Measurements from ENCODE around the gene OAS3.

Gene OAS3

GRCh38 chr12:112969547-112970306 lies 31.5 kb downstream of the OAS3 start:
- H3K4me3 ChIP-seq (IDR thresholded peaks at IDR 0.05; ENCODE audit: insufficient read depth, low read depth, low read length): no peak overlapping the region
- H3K4me1 ChIP-seq (ENCODE audit: low read depth, poor library complexity, severe bottlenecking): no peaks in the 10 kb centered on the region
- H3K79me2 ChIP-seq (ENCODE audit: insufficient read depth, low read depth): no peaks in the 10 kb centered on the region
- no peak overlapping the region for H2AFZ ChIP-seq (ENCODE audit: low read depth)
- no peaks in the 10 kb centered on the region for H3K36me3 ChIP-seq (ENCODE audit: insufficient read depth)
- H4K20me1 ChIP-seq (ENCODE audit: insufficient read depth): no peaks in the 10 kb centered on the region
- no peak overlapping the region for H3K4me2 ChIP-seq
- H3K9ac ChIP-seq: no peak overlapping the region
- no peaks in the 10 kb centered on the region for H3K27me3 ChIP-seq (ENCODE audit: insufficient read depth, low read depth)
- H3K27ac ChIP-seq: no peak overlapping the region
- TF ChIP-seq CTCF (conservative IDR thresholded peaks at IDR 0.05; ENCODE audit: low read depth, low read length): no peak

GRCh38 chr12:112970391-112970790 lies 32.1 kb downstream of the OAS3 start:
- Histone ChIP-seq H4K20me1 (ENCODE audit: insufficient read depth) (no peaks in the 10 kb centered on the region), H3K4me3 (IDR thresholded peaks at IDR 0.05; ENCODE audit: insufficient read depth, low read depth, low read length) (no peak overlapping the region), H3K4me2 (no peak overlapping the region), H3K9ac (no peak overlapping the region), H3K27me3 (ENCODE audit: insufficient read depth, low read depth) (no peaks in the 10 kb centered on the region), H3K36me3 (ENCODE audit: insufficient read depth) (no peaks in the 10 kb centered on the region), H2AFZ (ENCODE audit: low read depth) (no peak overlapping the region), H3K79me2 (ENCODE audit: insufficient read depth, low read depth) (no peaks in the 10 kb centered on the region), H3K4me1 (ENCODE audit: low read depth, poor library complexity, severe bottlenecking) (no peaks in the 10 kb centered on the region), H3K27ac (no peak overlapping the region)
- no peak for TF ChIP-seq CTCF (conservative IDR thresholded peaks at IDR 0.05; ENCODE audit: low read depth, low read length)

GRCh38 chr12:112971248-112971647 lies 33.0 kb downstream of the OAS3 start:
- H3K4me2 ChIP-seq: no peak overlapping the region
- no peaks in the 10 kb centered on the region for H4K20me1 ChIP-seq (ENCODE audit: insufficient read depth)
- TF ChIP-seq CTCF (conservative IDR thresholded peaks at IDR 0.05; ENCODE audit: low read depth, low read length): no peak
- no peaks in the 10 kb centered on the region for H3K27me3 ChIP-seq (ENCODE audit: insufficient read depth, low read depth)
- H3K79me2 ChIP-seq (ENCODE audit: insufficient read depth, low read depth): no peaks in the 10 kb centered on the region
- no peak overlapping the region for H3K27ac ChIP-seq
- H3K4me3 ChIP-seq (IDR thresholded peaks at IDR 0.05; ENCODE audit: insufficient read depth, low read depth, low read length): no peak overlapping the region
- H2AFZ ChIP-seq (ENCODE audit: low read depth): no peak overlapping the region
- H3K4me1 ChIP-seq (ENCODE audit: low read depth, poor library complexity, severe bottlenecking): no peaks in the 10 kb centered on the region
- no peak overlapping the region for H3K9ac ChIP-seq
- no peaks in the 10 kb centered on the region for H3K36me3 ChIP-seq (ENCODE audit: insufficient read depth)

GRCh38 chr12:112973011-112973735 lies 34.9 kb downstream of the OAS3 start:
- Histone ChIP-seq H3K27ac (no peak overlapping the region), H3K79me2 (ENCODE audit: insufficient read depth, low read depth) (no peaks in the 10 kb centered on the region)

More at GRCh38 chr12:112973011-112973735, 34.9 kb downstream of the OAS3 start:
- Histone ChIP-seq H2AFZ (ENCODE audit: low read depth) (no peak overlapping the region), H3K4me2 (no peak overlapping the region), H3K36me3 (ENCODE audit: insufficient read depth) (no peaks in the 10 kb centered on the region), H3K9ac (no peak overlapping the region), H3K4me1 (ENCODE audit: low read depth, poor library complexity, severe bottlenecking) (peaks cover 13% of the 10 kb centered on the region), H4K20me1 (ENCODE audit: insufficient read depth) (no peaks in the 10 kb centered on the region), H3K27me3 (ENCODE audit: insufficient read depth, low read depth) (no peaks in the 10 kb centered on the region), H3K4me3 (IDR thresholded peaks at IDR 0.05; ENCODE audit: insufficient read depth, low read depth, low read length) (no peak overlapping the region)
- no peak for TF ChIP-seq CTCF (conservative IDR thresholded peaks at IDR 0.05; ENCODE audit: low read depth, low read length)

All from KMS-11 (cell line).